Measurements from ENCODE around the gene MYBPHL. TPM values are rescaled to one million over a fixed set of nuclear protein-coding genes. Genes with fewer than 3 reads are reported as not detected.

MYBPHL gene
- total RNA-seq, 1 donor from 2014 or later = not detected

GRCh38 chr1:109265741-109266330 is 41.0 kb downstream of the MYBPHL start:
- no peak for DNase-seq (ENCODE audit: low read depth)

- no peak for DNase-seq (ENCODE audit: low read depth)
Observed at GRCh38 chr1:109265016-109265415, 41.8 kb downstream of the MYBPHL start.

- no peak for DNase-seq (ENCODE audit: low read depth)
Observed at GRCh38 chr1:109264379-109264755, 42.4 kb downstream of the MYBPHL start.

GRCh38 chr1:109263597-109264378 is 43.0 kb downstream of the MYBPHL start:
- peak; percentile 80 for DNase-seq (ENCODE audit: low read depth)

DNA sequence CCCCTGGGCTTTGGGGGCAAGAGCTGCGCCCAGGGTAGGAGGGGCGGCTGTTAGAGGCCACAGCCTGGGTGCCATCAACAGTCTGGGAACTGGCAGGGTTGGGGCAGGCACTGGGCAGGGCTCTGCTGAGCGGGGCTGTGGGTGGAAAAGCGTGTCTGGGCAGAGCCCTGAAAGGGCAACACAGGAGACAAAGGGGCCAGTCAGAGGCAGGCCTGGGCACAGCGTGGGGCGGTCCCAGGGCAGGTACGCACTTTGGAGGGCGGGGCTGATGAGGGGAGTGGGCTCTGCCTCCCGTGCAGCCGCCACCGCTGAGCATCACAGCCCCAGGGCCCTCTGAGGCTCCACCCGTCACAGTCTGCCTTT is 43.6 kb downstream of the MYBPHL start:
- DNase-seq (ENCODE audit: low read depth) = no peak

DNA sequence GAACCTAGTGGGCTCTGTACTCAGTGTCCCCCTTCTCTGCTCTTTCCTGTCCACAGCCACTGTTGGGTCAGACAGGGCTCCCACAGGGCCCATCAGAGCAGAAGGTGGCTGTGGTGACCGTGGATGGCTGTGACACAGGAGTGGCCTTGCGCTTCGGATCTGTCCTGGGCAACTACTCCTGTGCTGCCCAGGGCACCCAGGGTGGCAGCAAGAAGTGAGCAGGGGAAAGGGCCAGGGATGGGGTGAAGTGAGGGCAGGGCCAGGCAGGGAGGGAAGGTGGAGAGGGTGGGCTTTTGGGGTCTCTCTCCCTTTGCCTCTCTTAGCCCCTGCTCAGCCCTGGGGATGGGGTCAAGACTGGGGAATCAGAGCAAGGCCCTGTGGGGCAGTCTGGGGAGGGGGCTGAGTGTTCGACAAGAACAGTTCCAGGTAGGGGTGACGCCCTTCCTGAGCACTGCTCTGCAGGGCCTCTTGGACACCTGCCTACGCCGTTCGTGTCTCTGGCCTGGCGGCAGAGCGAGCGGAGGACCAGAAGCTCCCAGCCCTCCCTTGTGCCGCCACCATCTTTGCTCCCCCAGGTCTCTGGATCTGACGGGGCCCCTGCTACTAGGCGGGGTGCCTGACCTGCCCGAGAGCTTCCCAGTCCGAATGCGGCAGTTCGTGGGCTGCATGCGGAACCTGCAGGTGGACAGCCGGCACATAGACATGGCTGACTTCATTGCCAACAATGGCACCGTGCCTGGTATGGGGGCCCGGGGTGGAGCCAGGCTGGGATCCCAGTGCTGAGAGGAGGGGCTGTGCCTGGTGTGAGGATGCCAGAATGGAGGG is 44.4 kb downstream of the MYBPHL start:
- DNase-seq (ENCODE audit: low read depth) = no peak

DNA sequence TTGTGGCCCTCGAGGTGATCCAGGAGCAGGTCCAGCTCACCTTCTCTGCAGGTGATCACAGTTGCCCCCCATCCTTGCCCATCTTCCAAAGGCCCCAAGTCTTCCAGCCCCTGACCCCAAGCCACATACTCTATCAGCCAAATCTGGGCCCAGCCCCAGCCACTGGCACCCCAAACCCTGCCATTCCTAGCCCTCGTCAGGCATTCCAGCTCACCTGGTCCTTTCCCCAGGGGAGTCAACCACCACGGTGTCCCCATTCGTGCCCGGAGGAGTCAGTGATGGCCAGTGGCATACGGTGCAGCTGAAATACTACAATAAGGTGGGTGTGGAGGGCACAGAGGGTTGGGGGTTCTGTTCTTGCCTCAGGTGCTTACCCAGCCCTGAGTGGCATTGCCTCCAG is 45.2 kb downstream of the MYBPHL start:
- no peak for DNase-seq (ENCODE audit: low read depth)

DNA sequence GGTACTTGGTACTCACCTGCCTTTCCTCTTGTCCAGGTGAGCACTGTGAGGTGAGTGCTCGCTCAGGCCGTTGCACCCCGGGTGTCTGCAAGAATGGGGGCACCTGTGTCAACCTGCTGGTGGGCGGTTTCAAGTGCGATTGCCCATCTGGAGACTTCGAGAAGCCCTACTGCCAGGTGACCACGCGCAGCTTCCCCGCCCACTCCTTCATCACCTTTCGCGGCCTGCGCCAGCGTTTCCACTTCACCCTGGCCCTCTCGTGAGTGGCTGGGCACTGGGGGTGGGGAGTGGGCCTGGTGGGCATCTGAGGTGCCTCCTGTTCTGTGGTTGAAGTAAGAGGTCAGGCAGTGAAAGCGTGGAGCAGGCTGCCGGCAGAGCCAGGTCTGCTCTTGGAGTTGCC is 45.8 kb downstream of the MYBPHL start:
- DNase-seq (ENCODE audit: low read depth) = no peak

DNA sequence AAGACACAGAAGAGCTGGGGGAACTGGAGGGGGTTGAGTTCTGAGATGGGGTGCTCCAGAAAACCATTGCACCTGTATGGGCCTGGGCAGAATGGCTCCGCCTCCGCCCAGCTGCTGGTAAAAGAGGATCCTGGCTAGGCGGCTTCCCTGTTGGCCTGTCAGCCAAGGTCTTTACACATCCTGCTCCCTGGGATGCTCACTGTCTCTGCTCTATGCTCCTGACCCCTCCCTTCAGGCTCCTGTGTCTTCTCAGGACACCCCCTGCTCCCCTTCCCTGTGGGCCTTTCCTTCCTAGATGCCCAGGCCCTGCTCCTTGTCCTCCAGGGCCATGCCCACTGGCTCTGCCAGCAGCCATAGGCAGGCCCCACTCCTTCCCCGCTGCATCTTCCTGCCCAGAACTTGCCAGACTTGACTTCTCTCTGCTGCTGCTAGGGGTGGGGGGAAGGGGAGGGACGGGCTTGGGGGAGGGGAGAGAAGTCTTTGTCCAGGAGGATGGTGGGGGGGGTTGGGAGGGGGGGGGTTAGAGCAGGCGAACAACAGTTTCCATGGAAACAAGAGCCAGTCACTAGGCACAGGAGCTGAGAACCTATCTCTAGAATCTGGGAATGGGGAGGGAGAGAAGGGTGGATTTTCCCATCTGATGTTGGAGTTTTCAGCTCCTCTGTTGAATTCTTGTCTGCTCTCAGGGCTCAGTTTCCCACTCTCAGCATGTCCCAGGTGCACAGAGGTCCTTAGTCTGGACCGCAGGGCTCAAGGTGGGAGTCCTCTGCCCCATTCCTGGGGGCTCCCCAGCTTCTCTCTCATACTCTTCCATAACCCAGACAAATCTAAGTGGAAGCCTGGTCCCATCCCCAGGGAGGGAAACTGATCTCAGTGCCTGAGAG is 46.9 kb downstream of the MYBPHL start:
- no peak for DNase-seq (ENCODE audit: low read depth)

GRCh38 chr1:109258481-109259466 is 48.0 kb downstream of the MYBPHL start:
- DNase-seq (ENCODE audit: low read depth) = no peak

DNA sequence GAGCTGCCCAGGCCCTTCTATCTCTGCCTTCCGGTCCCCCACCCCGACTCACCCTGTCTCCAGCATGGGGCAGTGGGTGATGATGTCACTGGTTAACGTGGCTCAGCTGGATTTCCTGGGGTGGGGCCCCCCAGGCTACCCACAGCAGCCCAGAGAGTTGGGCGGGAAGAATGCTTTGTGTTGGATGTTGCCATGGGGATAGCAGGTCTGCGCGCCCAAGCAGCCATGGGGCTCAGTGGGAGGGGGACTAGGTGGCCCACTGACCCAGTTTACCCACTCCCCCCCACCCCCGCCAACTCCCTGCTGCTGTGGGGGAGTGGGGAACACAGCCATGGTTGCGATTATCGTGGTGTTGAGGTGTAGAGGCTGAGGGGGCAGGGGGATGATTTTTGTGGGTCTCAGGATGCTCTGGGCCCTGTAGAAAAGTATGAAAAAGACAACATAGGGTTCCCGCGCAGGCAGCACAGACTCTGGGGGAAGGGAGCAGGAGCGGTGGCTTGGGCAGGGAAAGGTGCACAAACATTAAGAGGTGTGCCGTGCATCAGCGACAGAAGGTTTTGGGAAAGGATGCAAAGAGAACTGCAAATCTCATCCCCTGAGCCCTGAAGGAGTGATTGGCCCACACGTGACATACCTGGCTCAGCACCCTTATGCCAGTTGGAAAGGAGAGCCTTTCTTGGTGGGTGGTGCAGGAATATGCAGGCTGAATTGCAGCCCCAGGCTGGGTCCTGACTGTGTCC is 49.0 kb downstream of the MYBPHL start:
- DNase-seq (ENCODE audit: low read depth) = no peak

DNA sequence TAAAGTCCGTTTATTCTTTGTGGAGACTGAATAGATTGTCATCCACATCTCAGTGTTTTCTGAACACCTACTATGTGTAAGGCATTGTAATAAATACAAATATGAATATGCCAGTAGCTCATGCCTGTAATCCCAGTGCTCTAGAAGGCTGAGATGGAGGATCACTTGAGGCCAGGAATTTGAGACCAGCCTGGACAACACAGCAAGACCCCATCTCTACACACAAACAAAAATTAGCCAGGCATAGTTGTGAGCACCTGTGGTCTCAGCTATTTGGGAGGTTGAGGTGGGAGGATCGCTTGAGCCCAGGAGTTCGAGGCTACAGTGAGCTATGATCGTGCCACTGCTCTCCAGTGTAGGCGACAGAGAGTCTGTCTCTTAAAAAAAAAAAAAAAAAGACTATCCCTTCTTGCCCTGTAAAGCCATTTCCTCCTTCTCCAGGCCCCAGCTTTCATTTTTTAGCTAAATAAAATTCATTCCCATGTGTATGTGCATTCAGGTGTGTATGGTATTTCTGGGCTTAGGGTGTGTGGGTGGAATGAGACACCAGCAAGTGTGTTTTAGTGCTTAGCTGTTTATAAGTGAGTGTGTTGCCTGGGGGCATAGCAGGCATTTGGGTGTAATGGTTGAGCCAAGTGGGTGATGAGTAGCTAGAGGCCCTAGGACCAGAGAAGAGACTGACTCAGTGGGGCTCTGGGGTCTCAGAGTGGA is 49.7 kb downstream of the MYBPHL start:
- DNase-seq (ENCODE audit: low read depth) = peak; percentile 97

DNA sequence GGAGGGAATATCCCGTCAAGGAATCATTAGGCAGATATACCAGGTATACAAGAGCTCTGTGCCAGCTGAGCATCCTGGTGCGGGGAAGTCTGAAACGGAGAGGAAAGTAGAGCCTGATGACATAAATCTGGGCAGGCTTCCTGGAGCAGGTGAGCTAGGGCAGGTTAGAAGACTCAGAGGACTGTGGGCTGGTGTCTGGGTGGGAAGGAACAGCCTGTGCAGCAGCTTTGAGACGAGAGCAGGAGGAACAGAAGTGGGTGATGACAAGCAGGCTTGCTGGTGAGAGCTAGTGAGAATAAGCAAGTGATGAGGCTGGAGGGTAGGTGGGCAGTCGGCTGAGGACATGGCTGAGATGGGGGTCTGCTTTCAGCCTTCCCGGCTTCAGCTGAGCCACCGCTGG is 50.7 kb downstream of the MYBPHL start:
- DNase-seq (ENCODE audit: low read depth) = no peak

DNA sequence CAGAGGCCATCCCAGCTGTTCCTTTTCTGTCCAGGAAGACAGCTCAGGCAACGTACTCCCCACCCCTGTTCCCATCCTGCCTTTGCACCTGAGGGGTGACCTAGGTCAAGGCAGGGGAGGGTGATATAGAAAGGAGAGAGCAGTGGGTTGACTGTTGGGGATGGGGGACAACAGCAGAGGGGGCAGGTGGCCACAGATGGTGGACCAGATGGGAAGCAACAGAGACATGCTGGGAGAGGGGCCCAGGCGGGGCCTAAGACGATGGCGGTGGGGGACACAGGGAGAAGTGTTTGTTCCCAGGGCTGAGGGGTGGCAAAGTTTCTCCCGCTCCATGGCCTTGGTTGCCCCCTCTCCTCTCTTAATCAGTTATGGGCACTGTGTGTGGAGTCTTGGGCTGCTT is 51.1 kb downstream of the MYBPHL start:
- no peak for DNase-seq (ENCODE audit: low read depth)

GRCh38 chr1:109255097-109255651 is 51.6 kb downstream of the MYBPHL start:
- DNase-seq (ENCODE audit: low read depth) = no peak

DNA sequence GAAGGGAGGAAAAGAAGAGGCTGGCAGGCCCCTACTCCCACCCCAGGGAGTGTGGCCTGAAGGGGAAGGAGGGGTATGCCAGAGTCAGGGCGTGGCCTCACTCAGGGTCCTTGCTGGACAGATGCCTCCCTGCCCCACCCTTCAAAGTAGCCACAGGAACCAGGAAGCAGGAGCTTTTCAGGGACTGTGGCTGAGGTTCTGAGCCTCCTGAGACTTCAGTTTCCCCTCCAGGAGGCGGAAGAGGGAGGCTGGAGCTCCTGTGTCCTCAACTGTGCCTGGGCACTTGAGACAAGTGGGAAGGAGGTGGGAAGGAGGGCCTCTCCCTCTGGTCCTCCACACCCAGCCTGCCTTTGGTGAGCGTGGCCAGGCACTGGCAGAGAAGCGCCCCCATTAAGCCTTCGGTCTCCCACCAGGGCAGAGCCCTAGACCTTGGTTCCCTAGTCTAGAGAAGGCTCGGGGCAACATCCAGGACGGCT is 52.2 kb downstream of the MYBPHL start:
- peak; percentile 36 for DNase-seq (ENCODE audit: low read depth)

GRCh38 chr1:109253803-109254620 is 52.8 kb downstream of the MYBPHL start:
- peak; percentile 79 for DNase-seq (ENCODE audit: low read depth)
